ENCODE measurements around the gene PROSER1. TPM values are rescaled to one million over a fixed set of nuclear protein-coding genes. Genes with fewer than 3 reads are reported as not detected.

PROSER1 gene
- total RNA-seq: 11.8 and 18.6 TPM in 2 replicates

GRCh38 chr13:39037880-39038568 lies at the start of gene PROSER1, which contains the start of gene NHLRC3:
TSS of gene PROSER1 (minus strand) at chr13:39038089. CDS start at chr13:39037242, 847 bp downstream.
TSS of gene NHLRC3 (plus strand) at chr13:39038456. CDS start at chr13:39038640, 184 bp downstream.

GRCh38 chr13:38990693-38991092 lies 47.2 kb downstream of the PROSER1 start, which contains the start of gene STOML3:
TSS of gene STOML3 (minus strand) at chr13:38990831. CDS start at chr13:38990721, 110 bp downstream.

Other genes with a start within 250 kb of the PROSER1 start
- gene STOML3, start 47.3 kb downstream of the PROSER1 start, total RNA-seq: not detected in 2 replicates
- 12.7 and 13.9 TPM in 2 replicates for gene NHLRC3, start 367 bp upstream of the PROSER1 start, total RNA-seq